Measurements from ENCODE around the gene PAQR3.

GRCh38 chr4:78907638-78908037 lies 31.6 kb downstream of the PAQR3 start:
- TF ChIP-seq CTCF (conservative IDR thresholded peaks at IDR 0.05; ENCODE audit: low read depth, low read length) (no peak), RFX5 (IDR thresholded peaks at IDR 0.05; ENCODE audit: low read depth, low read length) (no peak)

All from IMR-90 (cell line).